IMR-90 (cell line): ENCODE data around the gene MAP2K5. TPM values are rescaled to one million over a fixed set of nuclear protein-coding genes. Genes with fewer than 3 reads are reported as not detected.

Experiments
- ATAC-seq: fragments of 200-7000 bp; cut with Tn5 transposase; 2 replicates; pipeline ENCODE4 v1.9.1; 2020; ENCODE audit warnings: low read depth, mild to moderate bottlenecking, moderate library complexity
- BruUV-seq: library from RNA; stranded (reverse); fragments of 400-500 nt; replicated peaks from 2 replicates; lab custom pipeline; 2021; lab: Mats Ljungman, UMichigan
- CTCF ChIA-PET: fragments of 300-600 bp; formaldehyde crosslinking; extraction: SDS; loops from one replicate; lab custom pipeline; 2021; ENCODE audit warnings: antibody characterized with exemption; lab: Yijun Ruan, JAX
- POLR2A ChIA-PET: fragments of 300-600 bp; sonication (Branson Sonifier 250); formaldehyde crosslinking; loops from one replicate; lab custom pipeline; 2022; ENCODE audit warnings: antibody characterized with exemption; ENCODE audit not compliant: unreplicated experiment; lab: Charles Lee
- DNase-seq: peaks from one replicate; pipeline ENCODE4 v3.0.0; 2013
- H2AFZ ChIP-seq: replicated peaks from 2 replicates; pipeline ENCODE3; 2013; ENCODE audit warnings: low read length, mild to moderate bottlenecking; ENCODE audit not compliant: poor library complexity
- H2AK5ac ChIP-seq: 2 replicates; pipeline ENCODE4 v1.6.1; 2013; ENCODE audit warnings: low read depth, low read length, inconsistent platforms
- H2AK9ac ChIP-seq: replicated peaks from 2 replicates; pipeline ENCODE3; 2013; ENCODE audit warnings: mild to moderate bottlenecking, low read depth, low read length, moderate library complexity; ENCODE audit not compliant: poor library complexity
- H2BK120ac ChIP-seq: 2 replicates; pipeline ENCODE4 v1.6.1; 2013; ENCODE audit warnings: low read depth, low read length, inconsistent platforms
- H2BK15ac ChIP-seq: 3 replicates; pipeline ENCODE4 v1.6.1; 2013; ENCODE audit warnings: low read depth, low read length, inconsistent platforms
- H2BK20ac ChIP-seq: 2 replicates; pipeline ENCODE4 v1.6.1; 2013; ENCODE audit warnings: low read depth, mild to moderate bottlenecking, inconsistent platforms, low read length, moderate library complexity
- H2BK5ac ChIP-seq: 2 replicates; pipeline ENCODE4 v1.6.1; 2013; ENCODE audit warnings: mild to moderate bottlenecking, low read depth, low read length, inconsistent platforms; ENCODE audit not compliant: poor library complexity, severe bottlenecking
- H3K14ac ChIP-seq: replicated peaks from 2 replicates; pipeline ENCODE4 v1.6.1; 2013; ENCODE audit warnings: low read depth, low read length, inconsistent platforms
- H3K18ac ChIP-seq: 2 replicates; pipeline ENCODE4 v1.6.1; 2013; ENCODE audit warnings: low read depth, low read length, control low read depth
- H3K23ac ChIP-seq: 2 replicates; pipeline ENCODE4 v1.6.1; 2013; ENCODE audit warnings: low read depth, low read length, inconsistent platforms
- H3K27ac ChIP-seq: 2 replicates; pipeline ENCODE4 v1.5.1; 2013; ENCODE audit warnings: mild to moderate bottlenecking, control low read depth, low read length; ENCODE audit not compliant: insufficient read depth
- H3K27me3 ChIP-seq: 2 replicates; pipeline ENCODE4 v1.6.1; 2013; ENCODE audit warnings: low read length; ENCODE audit not compliant: control insufficient read depth, insufficient read depth
- H3K36me3 ChIP-seq: 2 replicates; pipeline ENCODE4 v1.6.1; 2013; ENCODE audit warnings: low read length, mixed read lengths; ENCODE audit not compliant: control insufficient read depth, insufficient read depth
- H3K4ac ChIP-seq: 2 replicates; pipeline ENCODE4 v1.6.1; 2013; ENCODE audit warnings: low read depth, low read length, inconsistent platforms
- H3K4me1 ChIP-seq: 2 replicates; pipeline ENCODE4 v1.6.1; 2013; ENCODE audit warnings: low read length, mixed read lengths; ENCODE audit not compliant: control insufficient read depth, insufficient read depth
- H3K4me2 ChIP-seq: 2 replicates; pipeline ENCODE4 v1.6.1; 2013; ENCODE audit warnings: low read depth, mild to moderate bottlenecking, control low read depth, low read length, moderate library complexity
- H3K4me3 ChIP-seq: 2 replicates; pipeline ENCODE4 v1.5.1; 2013; ENCODE audit warnings: low read depth, mild to moderate bottlenecking, control low read depth, low read length, moderate library complexity; ENCODE audit not compliant: insufficient read depth
- H3K56ac ChIP-seq: 2 replicates; pipeline ENCODE4 v1.6.1; 2013; ENCODE audit warnings: low read length, inconsistent platforms; ENCODE audit not compliant: insufficient read depth; ENCODE audit errors: extremely low read depth
- H3K79me1 ChIP-seq, 2 experiments: 2 replicates each; pipeline ENCODE4 v1.6.1; 2013; ENCODE audit warnings: low read length in 2 of 2, inconsistent platforms in 1 of 2, low read depth in 1 of 2
- H3K9ac ChIP-seq: 2 replicates; pipeline ENCODE4 v1.6.1; 2013; ENCODE audit warnings: low read depth, low read length, control low read depth
- H3K9me1 ChIP-seq: 2 replicates; pipeline ENCODE4 v1.6.1; 2013; ENCODE audit warnings: low read length, inconsistent platforms; ENCODE audit not compliant: insufficient read depth
- H3K9me3 ChIP-seq: 2 replicates; pipeline ENCODE4 v1.6.1; 2013; ENCODE audit warnings: low read length; ENCODE audit not compliant: control insufficient read depth, insufficient read depth
- H4K20me1 ChIP-seq: 2 replicates; pipeline ENCODE4 v1.6.1; 2013; ENCODE audit warnings: low read length, inconsistent platforms; ENCODE audit not compliant: insufficient read depth
- H4K5ac ChIP-seq: 2 replicates; pipeline ENCODE4 v1.6.1; 2013; ENCODE audit warnings: mild to moderate bottlenecking, low read depth, low read length, control low read depth
- H4K8ac ChIP-seq, 2 experiments: 2 replicates each; pipeline ENCODE4 v1.6.1; 2013; ENCODE audit warnings: low read depth in 2 of 2, low read length in 2 of 2, control low read depth in 1 of 2, inconsistent platforms in 1 of 2
- H4K91ac ChIP-seq: 2 replicates; pipeline ENCODE4 v1.6.1; 2013; ENCODE audit warnings: low read depth, low read length, inconsistent platforms; ENCODE audit not compliant: insufficient read depth
- WGBS, 2 experiments: methylation state at CpG; one replicate each; pipeline versions ENCODE4 v1.1.5 to v1.1.7; 2013; ENCODE audit warnings: missing lambda C conversion rate in 2 of 2; ENCODE audit not compliant: insufficient read length in 1 of 2; ENCODE audit errors: extremely low coverage in 2 of 2; 5-methylcytosine and 5-hydroxymethylcytosine counted together
- dilution Hi-C: fragments of 300-500 bp; cut with HindIII; formaldehyde crosslinking; loops from one replicate; pipeline ENCODE4 v1.14.3; 2018; ENCODE audit warnings: low sequenced_read_pairs; ENCODE audit not compliant: unreplicated experiment
- in situ Hi-C: fragments of 300-500 bp; cut with MboI; formaldehyde crosslinking; loops from 3 replicates; pipeline ENCODE4 v1.14.3; 2019; ENCODE audit warnings: low sequenced_read_pairs, inconsistent platforms, mixed read lengths
- intact Hi-C: fragments of 100-400 bp; cut with micrococcal nuclease; formaldehyde crosslinking; loops from 2 replicates; pipeline ENCODE4 v1.10.0; 2022
- polyA plus RNA-seq, 3 experiments: library from polyadenylated mRNA; depleted of rRNA; stranded (reverse); fragments of >200 nt; gene quantifications; 2 replicates each; pipeline ENCODE4 v1.2.3, GENCODE V29; 2012; ENCODE audit warnings: low replicate concordance in 1 of 3
- total RNA-seq: library from RNA; depleted of rRNA; stranded (reverse); fragments of >200 nt; gene quantifications from 2 replicates; pipeline ENCODE4 v1.2.3, GENCODE V29; 2012
- TF ChIP-seq, protein P1 (sequence below): fragments of 150-350 bp; IDR thresholded peaks from 2 replicates; pipeline ENCODE4 v1.6.1; 2016; ENCODE audit warnings: low read depth, mild to moderate bottlenecking, low read length, moderate library complexity, borderline replicate concordance

MAP2K5 gene
- total and polyA plus RNA-seq, 2 of the 4 experiments (the other 2 are of a cell fraction): 1.6 to 6.1 TPM

- in situ Hi-C loops (no loop called here), intact Hi-C loops (loop anchor here (5.0 to 10.0 kb wide), 3 partner anchors 288 to 765 kb away; partner anchors contain the start of genes MAP2K5 and SMAD3), dilution Hi-C loops (no loop called here)
- peaks cover 14% of the 10 kb centered on the region for H4K20me1 ChIP-seq
- H3K56ac ChIP-seq: no peak overlapping the region
- peaks cover 3% of the 10 kb centered on the region; the same call in 1 of the 2 replicates for H3K4me1 ChIP-seq
- no peak overlapping the region for H4K8ac ChIP-seq
- ChIA-PET POLR2A (no interaction called here), CTCF (no interaction called here)
- TF ChIP-seq, protein P1, sequence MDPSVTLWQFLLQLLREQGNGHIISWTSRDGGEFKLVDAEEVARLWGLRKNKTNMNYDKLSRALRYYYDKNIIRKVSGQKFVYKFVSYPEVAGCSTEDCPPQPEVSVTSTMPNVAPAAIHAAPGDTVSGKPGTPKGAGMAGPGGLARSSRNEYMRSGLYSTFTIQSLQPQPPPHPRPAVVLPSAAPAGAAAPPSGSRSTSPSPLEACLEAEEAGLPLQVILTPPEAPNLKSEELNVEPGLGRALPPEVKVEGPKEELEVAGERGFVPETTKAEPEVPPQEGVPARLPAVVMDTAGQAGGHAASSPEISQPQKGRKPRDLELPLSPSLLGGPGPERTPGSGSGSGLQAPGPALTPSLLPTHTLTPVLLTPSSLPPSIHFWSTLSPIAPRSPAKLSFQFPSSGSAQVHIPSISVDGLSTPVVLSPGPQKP: no peak
- 12% methylated on average over 26 of the region's 68 CpGs; no CpG with 5 or more reads in 1 of the 2 experiments for WGBS, 2 experiments
- ATAC-seq (no peak), DNase-seq (no peak)
- no peak overlapping the region for H2AK9ac ChIP-seq
- H3K4me3 ChIP-seq: no peak overlapping the region
- no peak overlapping the region for H3K27ac ChIP-seq
- no peaks in the 10 kb centered on the region for H3K36me3 ChIP-seq
- H3K27me3 ChIP-seq: peaks cover 95% of the 10 kb centered on the region
- no peaks in the 10 kb centered on the region for H3K79me1 ChIP-seq
- H3K4ac ChIP-seq: no peak overlapping the region
- H4K91ac ChIP-seq: no peak overlapping the region
- H2AK5ac ChIP-seq: no peak overlapping the region
- H2BK5ac ChIP-seq: no peak overlapping the region
- no peak overlapping the region for H2BK20ac ChIP-seq
- no peak overlapping the region for H4K5ac ChIP-seq
- BruUV-seq: no TSS peak
- no peak overlapping the region for H2BK15ac ChIP-seq
- H3K9me3 ChIP-seq: peaks cover 10% of the 10 kb centered on the region
- no peak overlapping the region for H2BK120ac ChIP-seq
- no peak overlapping the region; the same call in 1 of the 2 replicates for H3K23ac ChIP-seq
- no peak overlapping the region for H3K9ac ChIP-seq
- no peak overlapping the region for H3K18ac ChIP-seq
- H2AFZ ChIP-seq: no peak overlapping the region
- H3K4me2 ChIP-seq: no peak overlapping the region
- no peak overlapping the region for H3K14ac ChIP-seq
- no peaks in the 10 kb centered on the region; the same call in 1 of the 2 replicates for H3K9me1 ChIP-seq
Measured at GRCh38 chr15:67829647-67830504, 287.4 kb downstream of the MAP2K5 start.
